SW480 (cell line): ENCODE measurements around the gene RHOB.
"Not testable (repeated sequence)": the region's sequence is repeated elsewhere in the genome, so short reads cannot be mapped to it uniquely, and the experiment has no call there.

ENCODE experiments used
- DNase-seq: peaks from one replicate; pipeline ENCODE4 v3.0.0-alpha.2; 2016; ENCODE audit warnings: low spot score

The RHOB gene

DNA sequence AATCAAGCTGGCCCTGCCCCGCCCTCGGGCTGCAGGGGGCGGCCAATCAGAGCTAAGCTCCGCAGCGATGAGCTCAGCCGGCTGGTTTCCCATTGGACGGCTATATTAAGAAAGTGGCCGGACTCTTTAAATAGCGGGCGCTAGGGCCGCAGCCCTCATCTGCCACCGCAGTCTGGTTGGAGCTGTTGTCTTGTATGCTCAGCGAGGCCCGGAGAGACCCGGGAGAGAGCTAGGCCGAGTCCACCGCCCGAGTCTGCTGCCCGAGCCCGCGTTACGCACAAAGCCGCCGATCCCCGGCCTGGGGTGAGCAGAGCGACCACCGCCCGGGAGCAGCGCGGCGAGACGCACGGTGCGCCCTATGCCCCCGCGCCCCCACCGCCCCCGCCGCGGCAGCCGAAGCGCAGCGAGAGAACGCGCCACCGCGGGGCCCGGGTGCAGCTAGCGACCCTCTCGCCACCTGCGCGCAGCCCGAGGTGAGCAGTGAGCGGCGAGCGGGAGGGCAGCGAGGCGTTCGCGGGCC is at the start of gene RHOB:
TSS of gene RHOB (plus strand) at position 158 of the 520 bp plus-strand sequence. CDS start 392 bp downstream, outside the sequence.
- peak; percentile 98 for DNase-seq

DNA sequence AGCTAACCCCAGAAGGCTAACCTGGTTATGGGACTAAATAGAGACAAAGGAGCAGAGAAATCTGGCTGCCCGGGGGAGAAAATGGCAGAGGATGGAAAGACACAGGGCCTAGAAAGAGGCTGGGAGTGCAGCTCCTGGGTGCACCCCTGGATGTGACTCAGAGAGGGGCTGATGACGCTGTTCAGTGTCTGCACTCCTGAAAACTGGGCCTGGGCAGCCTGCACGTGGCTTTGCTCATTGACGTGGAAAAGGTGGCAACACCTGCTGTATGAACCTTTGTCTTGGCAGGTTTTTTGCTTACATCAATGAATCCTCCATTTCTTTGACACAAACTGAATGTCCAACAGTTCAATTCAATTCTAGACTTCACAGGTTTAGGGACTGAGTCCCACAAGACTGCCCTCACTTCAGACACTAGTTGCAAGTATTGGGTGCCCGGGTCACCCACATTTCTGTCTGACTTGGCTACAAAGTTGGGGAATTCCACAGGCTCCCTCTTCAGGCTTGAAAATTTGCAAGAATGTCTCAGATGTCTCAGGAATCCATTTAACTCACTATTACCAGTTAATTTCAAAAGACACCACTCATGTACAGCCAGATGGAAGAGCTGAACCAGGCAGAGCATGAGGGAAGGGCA is 48.9 kb upstream of the RHOB start:
- no peak for DNase-seq

DNA sequence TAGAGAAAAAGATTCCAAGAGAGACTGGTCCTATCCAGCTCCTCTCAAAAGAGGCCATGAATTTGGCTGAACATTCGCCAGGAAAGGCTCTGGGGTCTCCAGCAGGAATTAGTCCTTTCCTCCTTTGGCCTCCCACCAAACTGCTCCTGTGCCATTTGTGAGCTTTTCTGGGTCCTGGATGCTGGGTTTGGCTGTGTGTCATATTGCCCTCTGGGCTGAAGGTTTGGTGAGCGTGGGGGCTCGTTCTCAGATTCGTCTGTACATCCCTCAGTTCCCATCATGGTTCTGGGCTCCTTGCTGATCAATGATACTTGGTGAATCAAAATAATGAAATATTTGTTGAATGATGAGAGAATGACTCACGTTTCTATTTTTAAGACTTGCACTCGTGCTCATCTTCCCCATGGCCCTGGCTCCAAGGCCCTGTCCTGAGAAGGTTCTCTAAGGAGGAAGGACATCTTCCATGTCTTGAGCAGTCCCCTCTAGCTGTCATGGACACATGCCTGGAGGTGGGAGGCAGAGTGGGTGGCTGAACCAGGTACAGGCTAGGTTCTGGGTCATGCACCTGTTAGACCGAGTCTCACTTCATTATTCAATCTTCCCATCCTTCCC is 47.8 kb upstream of the RHOB start:
- DNase-seq, result no peak

DNA sequence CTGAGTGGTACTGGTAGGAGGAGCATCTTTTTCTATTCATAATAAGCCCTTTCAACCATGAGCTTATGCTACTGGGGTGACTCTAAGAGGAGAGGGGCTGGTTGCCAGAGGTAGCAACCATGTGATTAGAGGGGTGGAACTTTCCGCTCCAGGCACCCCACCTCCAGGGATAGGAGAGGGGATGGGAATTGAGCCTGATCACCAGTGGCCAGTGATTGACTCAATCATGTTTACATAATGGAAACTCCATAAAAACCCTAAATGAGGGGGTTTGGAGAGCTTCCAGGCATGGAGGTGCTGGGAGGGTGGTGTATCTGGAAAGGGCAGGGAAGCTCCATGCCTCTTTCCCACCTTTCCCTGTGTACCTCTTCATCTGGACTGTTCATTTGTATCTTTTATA is 46.6 kb upstream of the RHOB start:
- no peak for DNase-seq

DNA sequence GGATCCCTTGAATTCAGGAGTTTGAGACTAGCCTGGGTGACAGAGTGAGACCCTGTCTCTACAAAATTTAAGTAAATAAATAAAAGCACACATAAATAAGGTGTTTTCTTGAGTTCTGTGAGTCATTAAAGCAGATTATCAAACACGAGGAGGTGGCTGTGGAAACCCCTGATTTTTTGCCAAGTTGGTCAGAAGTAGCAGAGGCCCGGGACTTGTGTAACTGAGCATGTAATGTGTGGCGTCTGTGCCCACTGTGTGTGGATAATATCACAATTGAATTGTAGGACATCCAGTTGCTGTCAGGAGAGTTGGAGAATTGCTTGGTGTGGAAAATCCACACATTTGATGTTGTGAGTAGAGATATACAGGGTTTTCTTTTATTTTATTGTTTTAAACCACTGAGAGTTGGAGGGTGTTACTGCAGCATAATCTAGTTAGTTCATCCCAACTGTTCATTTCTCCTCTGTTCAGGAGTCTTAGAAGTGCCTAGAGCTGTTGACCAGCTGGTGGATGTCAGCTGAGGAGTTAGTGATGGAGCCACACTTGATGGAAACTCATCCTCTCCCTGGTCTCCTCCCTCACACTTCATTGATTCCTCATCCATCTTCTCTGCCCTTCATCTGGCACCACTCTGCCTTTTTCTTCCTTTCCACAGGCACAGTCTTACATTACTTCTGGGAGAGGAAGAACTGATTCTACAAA is 45.9 kb upstream of the RHOB start:
- DNase-seq, result no peak

DNA sequence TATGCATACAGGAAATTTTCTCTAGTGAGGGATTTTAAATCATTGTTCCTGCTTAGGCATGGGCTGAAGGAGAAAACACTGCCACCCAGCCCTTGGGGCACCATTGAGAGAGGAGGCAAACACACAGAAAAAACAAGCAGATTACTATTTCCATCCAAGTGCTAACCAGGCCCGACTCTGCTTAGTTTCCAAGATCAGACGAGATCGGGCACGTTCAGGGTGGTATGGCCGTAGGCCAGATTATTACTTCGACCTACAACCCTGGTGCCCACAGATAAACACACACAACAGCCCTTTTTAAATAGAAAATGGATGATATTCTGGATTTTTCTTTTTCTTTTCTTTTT is 45.4 kb upstream of the RHOB start:
- DNase-seq, result no peak

DNA sequence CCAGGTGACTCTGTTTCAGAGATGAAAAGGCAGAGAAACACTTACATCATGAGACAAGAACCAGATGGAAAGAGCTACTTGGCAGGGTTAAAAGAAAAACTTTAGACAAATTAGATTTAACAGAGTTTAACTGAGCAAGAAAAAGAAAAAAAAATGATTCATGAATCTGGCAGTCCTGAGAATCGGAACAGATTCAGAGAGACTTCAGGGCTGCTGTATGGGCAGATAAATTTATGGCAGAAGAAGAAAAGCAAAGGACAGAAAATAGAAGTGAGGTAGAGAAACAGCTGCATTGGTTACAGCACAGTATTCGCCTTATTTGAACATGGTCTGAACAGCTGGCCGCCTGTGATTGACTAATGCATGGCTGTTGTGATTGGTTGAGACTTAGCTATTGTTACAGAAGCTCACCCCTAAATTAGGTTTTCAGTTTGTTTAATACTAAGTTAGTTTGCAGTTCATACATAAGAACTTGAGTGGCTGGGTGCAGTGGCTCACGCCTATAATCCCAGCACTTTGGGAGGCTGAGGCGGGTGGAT is 43.0 kb upstream of the RHOB start:
- no peak for DNase-seq

DNA sequence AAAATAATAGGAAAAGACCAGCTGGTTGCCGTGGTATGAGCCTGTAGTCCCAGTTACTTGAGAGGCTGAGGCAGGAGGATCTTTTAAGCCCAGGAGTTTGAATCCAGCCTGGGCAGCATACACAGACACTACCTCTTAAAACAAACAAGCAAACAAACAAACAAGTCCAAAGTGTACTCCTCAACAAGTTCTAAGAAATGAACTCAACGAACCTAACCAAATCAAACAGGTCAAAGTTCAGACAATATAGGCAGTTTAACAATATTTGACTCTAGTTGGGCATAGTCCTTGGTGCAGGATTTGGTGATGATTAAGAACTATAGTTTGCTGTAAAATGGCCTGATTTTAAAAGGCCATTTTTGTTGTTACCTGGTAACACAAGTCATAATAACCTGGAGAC is 41.9 kb upstream of the RHOB start:
- no peak for DNase-seq

DNA sequence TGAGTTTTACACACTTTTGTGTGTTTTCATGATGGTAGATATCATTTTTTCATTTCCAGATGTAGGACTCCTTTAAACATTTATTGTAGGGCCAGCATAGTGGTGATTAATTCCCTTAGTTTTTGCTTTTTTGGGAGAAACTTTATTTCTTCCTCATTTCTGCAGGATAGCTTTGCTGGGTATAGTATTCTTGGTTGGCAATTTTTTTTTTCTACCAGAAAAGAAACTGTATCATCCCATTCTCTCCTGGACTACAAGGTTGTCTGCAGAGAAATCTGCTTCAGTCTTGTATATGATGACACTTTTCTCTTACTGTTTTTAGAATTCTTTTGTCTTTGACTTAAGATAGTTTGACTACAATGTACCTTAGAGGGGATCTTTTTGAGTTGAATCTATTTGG is 37.8 kb upstream of the RHOB start:
- DNase-seq, result no peak

DNA sequence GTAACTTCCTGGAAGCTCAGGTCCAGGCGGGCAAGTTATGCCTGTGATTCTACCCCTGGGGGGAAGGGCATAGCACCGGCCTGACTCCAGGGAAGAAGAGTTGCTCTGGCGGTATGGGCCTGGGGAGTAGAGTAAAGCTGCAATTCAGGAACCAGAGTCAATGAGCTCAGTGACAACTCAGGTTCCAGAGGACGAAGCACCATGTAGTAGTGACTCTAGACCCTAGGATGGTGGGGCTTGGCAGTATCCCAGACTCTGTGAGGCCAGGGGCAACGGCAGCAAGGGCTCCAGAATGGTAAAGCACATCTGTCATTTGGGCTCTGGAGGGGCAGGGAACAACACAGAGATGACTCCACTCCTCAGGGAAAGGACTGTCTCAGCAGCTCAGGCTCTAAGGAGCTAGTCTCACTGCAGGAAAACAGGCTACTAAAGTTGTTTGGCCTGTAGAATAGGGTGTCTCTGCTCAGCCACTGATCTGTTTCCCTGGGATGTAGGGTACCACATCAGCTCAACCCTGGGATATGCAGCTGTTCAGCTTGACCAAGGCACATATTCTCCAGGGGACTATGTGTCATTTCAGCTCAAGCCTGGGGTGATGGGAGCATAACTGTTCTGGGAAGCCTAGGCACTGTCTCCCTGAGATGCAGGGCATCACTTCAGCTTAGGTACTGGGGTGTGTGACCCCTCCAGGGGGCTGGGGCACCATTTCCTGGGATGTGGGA is 36.2 kb upstream of the RHOB start:
- no peak for DNase-seq

DNA sequence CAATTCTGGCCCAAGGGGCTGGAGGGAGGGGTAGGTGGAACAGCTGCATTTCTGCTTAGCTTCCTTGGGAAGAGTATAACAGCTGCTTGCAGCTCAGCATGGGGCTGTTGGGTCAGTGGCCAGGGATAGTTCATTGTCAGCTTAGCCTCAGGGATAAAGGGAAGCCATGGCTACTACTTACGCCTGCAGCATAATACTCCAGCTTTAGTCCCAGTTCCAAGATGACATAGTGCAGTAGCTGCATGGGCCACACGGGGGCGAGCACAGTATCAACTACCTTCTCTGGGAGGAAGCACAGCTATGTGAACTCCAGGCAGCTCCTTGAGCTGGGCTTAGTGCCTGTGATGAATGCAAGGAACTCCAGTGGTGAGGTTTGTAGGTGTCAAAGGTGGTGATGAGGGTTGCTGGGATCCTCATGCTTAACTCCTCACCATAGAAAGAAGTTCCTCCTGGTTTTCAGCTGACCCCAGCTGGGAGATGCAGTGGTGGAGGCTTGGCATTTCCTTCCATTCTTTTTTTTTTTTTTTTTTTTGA is 35.4 kb upstream of the RHOB start:
- DNase-seq, result peak; percentile 68

DNA sequence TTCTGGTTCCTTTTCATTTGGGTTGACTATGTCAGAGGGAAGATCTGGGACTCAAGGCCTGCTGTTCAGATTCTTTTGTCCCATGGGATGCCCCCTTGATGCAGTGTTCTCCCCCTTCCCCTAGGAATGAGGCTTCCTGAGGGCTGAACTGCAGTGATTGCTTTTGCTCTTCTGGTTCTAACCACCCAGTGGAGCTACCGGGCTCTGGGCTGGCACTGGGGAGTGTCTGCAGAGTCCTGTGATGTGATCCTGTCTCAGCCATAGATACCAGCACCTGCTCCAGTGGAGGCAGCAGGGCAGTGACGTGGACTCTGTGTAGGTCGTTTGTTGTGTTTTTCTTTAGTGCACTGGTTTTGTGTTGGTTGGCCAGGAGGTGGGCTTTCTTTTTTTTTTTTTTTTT is 32.1 kb upstream of the RHOB start:
- no peak for DNase-seq

DNA sequence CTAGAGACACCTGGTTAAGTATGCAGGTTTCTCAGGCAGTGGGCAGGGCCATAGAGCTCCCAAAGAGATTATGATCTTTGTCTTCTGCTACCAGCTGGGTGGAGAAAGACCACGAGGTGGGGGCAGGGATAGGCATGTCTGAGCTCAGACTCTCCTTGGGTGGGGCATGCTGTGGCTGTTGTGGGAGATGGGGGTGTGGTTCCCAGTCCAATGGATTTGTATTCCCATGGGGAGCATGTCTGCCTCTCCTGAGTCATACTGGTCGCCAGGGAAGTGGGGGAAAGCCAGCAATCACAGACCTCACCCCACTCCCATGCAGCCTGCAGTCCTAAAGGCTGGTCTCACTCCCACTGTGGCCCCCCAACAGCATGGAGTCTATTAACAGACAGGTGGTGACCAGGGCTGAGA is 31.4 kb upstream of the RHOB start:
- peak; percentile 95 for DNase-seq

DNA sequence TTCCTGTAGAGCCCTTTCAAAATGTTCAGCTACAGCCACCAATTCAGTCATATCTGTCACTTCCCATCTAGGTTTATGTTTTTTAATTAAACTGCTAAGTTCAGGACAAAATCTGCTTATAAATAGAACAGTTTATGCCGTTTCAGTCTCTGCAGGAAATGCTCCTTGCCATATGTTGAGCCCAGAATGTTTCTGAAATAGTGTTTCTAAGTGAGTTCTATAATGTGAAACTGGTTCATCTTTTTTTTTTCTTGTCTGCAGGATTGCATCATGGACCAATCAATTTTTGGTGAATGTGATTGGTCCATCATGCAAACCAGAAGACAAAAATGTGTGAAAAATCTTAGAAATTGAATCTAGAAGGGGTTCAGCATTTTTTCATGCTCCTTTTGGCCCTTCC is 30.2 kb upstream of the RHOB start:
- DNase-seq, result no peak

DNA sequence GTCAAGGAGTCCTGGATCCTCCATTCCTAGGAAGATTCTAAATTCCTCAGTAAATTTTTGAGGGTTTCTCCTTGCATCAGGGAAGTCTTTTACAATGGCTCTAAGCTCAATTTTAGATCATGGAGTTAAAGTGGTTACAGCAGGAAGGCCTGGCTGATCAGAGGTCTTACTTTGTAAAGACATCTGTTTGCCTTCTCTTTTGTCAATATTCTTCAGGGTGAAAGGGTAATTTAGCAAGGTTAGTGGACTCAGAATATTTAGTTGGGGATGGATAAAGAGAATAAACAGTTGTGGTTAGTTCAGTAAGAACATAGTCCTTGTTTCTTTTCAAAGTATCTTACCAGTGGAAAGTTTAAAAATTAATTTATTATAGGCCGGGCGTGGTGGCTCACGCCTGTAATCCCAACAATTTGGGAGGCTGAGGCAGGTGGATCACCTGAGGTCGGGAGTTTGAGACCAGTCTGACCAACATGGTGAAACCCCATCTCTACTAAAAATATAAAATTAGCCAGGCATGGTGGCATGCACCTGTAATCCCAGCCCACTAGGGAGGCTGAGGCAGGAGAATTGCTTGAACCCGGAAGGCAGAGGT is 29.5 kb upstream of the RHOB start:
- not testable (repeated sequence) for DNase-seq

DNA sequence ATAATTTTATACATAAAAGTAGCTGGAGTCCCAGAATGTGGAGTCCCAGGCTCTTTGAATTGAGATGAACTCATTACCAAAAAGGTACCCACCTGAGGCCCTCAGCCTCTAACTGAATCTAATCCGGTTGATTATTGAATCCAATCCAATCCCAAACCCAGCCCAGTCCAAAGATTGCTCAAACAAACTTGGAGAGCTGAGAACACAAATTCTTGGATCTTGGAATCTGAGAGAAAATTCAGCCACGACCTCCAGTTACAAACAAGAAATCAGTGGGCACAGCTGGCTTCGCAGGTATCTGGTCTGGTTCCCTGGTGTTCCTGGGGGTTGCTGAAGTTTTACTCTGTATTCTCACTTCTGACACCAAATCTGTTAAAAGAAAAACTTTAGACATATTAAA is 28.4 kb upstream of the RHOB start:
- DNase-seq, result no peak

DNA sequence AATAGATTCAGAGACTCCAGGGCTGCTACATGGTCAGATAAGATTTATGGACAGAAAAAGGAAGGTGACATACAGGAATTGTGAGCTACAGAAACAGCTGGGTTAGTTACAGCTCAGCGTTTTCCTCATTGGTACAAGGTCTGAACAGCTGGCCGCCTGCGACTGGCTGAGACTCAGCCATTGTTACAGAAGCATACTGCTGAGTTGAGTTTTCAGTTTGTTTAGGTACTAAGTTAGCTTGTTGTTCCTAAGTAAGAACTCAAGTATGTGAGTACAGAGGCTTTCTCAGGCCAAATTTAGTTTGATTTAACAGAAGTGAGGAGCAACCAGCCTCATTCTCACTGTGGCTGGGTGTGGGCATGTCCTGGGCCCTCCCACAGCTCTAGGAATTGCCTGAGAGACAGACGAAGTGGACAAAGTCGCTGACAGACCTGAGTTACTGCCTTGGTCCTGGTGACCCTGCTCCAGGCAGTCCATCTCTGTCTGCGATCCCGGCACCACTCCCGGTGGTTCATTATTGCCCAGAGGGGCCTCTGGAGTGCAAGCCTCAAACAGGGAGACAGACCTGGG is 27.8 kb upstream of the RHOB start:
- no peak for DNase-seq

DNA sequence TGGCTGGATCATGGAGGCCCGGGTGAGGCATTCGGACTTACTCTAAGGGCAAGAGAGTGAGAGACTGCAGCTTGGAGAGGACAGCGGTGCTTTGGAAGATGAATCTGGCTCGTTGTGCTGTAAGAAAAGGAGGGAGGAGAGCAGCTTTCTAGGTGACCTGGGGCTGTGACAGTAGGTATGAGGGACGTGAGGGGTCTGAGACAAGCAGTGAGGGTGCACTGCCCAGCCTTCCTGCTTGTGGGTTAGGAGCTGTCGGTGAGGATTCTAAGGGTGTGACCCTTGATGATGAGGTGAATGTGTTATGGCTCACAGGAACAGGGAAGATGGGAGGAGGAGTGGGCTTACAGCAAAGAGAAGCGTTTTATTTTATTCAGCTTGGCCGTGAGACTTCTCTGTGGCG is 27.1 kb upstream of the RHOB start:
- DNase-seq, result no peak

DNA sequence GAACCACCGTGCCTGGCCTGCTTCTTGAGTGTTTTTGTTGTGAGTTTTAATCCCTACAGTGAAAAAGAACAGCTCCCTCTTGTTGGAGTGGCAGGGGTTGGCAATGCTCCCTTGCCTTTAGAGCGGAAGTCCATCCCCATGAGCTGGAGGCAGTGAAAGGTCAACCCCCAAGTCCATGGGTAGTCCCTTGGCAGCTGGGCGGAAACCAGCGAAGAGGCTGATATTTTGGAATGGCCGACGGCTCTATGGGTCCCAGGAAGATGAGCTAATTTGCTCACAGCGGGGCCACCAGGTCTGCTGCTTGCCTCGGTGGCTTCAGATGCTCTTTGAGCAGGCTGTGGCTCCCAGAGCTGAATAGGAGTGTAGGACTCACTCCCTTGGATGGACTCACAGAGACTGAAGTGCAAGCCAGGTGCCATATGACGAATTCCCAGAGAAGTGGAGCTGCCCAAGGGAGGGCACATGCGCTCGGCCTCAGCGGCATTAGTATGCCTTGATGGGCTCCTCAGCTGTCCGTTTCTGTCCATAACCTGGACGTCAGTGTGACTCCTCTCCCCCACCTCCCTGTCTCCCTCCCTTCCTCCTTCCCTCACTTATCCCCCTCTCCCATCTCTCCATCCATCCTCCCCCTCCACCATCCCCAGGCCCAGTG is 25.4 kb upstream of the RHOB start:
- no peak for DNase-seq

DNA sequence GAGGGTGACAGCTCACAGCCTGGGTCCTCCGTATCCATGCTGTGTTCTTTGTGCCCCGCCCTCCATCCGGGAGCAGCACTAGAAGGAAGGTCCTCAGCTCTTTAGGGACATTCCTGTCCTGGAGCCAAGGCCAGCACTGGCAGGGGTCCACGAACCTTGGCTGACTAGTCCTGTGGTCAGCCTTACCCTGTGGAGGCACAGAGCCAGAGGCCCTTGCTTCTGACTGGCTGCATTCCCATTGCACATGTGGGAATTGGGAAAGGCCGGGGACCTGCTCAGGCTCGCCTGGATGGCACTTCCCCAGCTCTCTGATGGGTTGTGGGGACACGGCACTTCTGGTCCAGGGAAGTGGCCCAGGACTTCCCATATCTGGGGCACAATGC is 24.9 kb upstream of the RHOB start:
- DNase-seq, result no peak
